ENCODE data around the gene IDE.

GRCh38 chr10:92470026-92470425 lies 103.9 kb downstream of the IDE start:
- TF ChIP-seq CTCF (conservative IDR thresholded peaks at IDR 0.05; ENCODE audit: low read length) (no peak), EZH2phosphoT487 (IDR thresholded peaks at IDR 0.05; ENCODE audit: borderline replicate concordance) (no peak)
